Uterus (tissue), 4 donors: Measurements from ENCODE around the gene FTCDNL1. TPM values are rescaled to one million over a fixed set of nuclear protein-coding genes. Genes with fewer than 3 reads are reported as not detected.

ENCODE experiments used
- DNase-seq, 2 donors: peaks; one replicate each; pipeline ENCODE4 v3.0.0-alpha.2; 2019 to 2020
- H3K27ac ChIP-seq, 2 donors: fragments of 200-600 bp; sonication (generic); 1 replicate in 1 of 2; 2 replicates in 1 of 2; pipeline ENCODE4 v1.5.1; 2016 to 2018
- H3K27me3 ChIP-seq, 2 donors: fragments of 200-600 bp; sonication (generic); one replicate each; pipeline ENCODE4 v1.5.1; 2018 to 2019; ENCODE audit warnings: control low read depth in 1 of 2
- H3K36me3 ChIP-seq, 2 donors: fragments of 200-600 bp; sonication (generic); one replicate each; pipeline ENCODE4 v1.5.1; 2019; ENCODE audit warnings: control low read depth in 1 of 2
- H3K4me1 ChIP-seq, 2 donors: fragments of 200-600 bp; sonication (generic); one replicate each; pipeline ENCODE4 v1.5.1; 2018 to 2019; ENCODE audit warnings: control low read depth in 1 of 2
- H3K4me3 ChIP-seq, 2 donors: fragments of 200-600 bp; sonication (generic); 1 replicate in 1 of 2; 2 replicates in 1 of 2; pipeline ENCODE4 v1.5.1; 2018 to 2019; ENCODE audit warnings: mild to moderate bottlenecking in 1 of 2
- H3K9me3 ChIP-seq, 2 donors: fragments of 200-600 bp; sonication (generic); one replicate each; pipeline ENCODE4 v1.5.1; 2019; ENCODE audit warnings: control low read depth in 1 of 2
- POLR2A ChIP-seq, 2 donors: fragments of 450-650 bp; IDR thresholded peaks; one replicate each; pipeline ENCODE4 v1.6.1; 2016; ENCODE audit warnings: antibody characterized with exemption in 2 of 2, mild to moderate bottlenecking in 1 of 2, moderate library complexity in 1 of 2
- intact Hi-C: fragments of 100-400 bp; cut with DNase I; formaldehyde crosslinking; loops from one replicate; pipeline ENCODE4 v1.15.1; 2023; ENCODE audit warnings: low total_unique reads
- total RNA-seq, 4 donors: library from RNA; depleted of rRNA in 3 of 4; stranded (reverse); fragments of >200 nt in 3 of 4; gene quantifications; one replicate each; pipeline versions ENCODE4 v1.1.0 to v1.2.4, GENCODE V29; 2014 to 2023
- TF ChIP-seq, protein P1 (sequence below), 4 experiments: fragments of 200-600 bp in 2 of 4; fragments of 450-650 bp in 2 of 4; sonication (generic) in 2 of 4; IDR thresholded peaks; one replicate each; pipeline ENCODE4 v1.5.1; 2016 to 2019; ENCODE audit warnings: antibody characterized with exemption in 4 of 4, mild to moderate bottlenecking in 2 of 4, moderate library complexity in 1 of 4
- donor health status: DM: yes; HTN: yes; CAD: no.

FTCDNL1 gene
- total RNA-seq, 4 donors from 2014 or later = 0.29 to 5.8 (median 1.4) TPM; not detected in 1

GRCh38 chr2:199777315-199777714, 73.7 kb downstream of the FTCDNL1 start:
- H3K4me3 ChIP-seq = no peak overlapping the region
- no peaks in the 10 kb centered on the region for H3K4me1 ChIP-seq
- H3K9me3 ChIP-seq = no peaks in the 10 kb centered on the region
- no peaks in the 10 kb centered on the region for H3K36me3 ChIP-seq
- H3K27ac ChIP-seq = no peak overlapping the region
- no peak for TF ChIP-seq POLR2A (IDR thresholded peaks at IDR 0.05)
- TF ChIP-seq, protein P1, sequence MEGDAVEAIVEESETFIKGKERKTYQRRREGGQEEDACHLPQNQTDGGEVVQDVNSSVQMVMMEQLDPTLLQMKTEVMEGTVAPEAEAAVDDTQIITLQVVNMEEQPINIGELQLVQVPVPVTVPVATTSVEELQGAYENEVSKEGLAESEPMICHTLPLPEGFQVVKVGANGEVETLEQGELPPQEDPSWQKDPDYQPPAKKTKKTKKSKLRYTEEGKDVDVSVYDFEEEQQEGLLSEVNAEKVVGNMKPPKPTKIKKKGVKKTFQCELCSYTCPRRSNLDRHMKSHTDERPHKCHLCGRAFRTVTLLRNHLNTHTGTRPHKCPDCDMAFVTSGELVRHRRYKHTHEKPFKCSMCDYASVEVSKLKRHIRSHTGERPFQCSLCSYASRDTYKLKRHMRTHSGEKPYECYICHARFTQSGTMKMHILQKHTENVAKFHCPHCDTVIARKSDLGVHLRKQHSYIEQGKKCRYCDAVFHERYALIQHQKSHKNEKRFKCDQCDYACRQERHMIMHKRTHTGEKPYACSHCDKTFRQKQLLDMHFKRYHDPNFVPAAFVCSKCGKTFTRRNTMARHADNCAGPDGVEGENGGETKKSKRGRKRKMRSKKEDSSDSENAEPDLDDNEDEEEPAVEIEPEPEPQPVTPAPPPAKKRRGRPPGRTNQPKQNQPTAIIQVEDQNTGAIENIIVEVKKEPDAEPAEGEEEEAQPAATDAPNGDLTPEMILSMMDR (IDR thresholded peaks at IDR 0.05) = no peak
- intact Hi-C loops = no loop called here
- no peak for DNase-seq
- H3K27me3 ChIP-seq = no peaks in the 10 kb centered on the region

GRCh38 chr2:199775267-199775666, 75.7 kb downstream of the FTCDNL1 start:
- Histone ChIP-seq H3K4me3 (no peak overlapping the region), H3K9me3 (no peaks in the 10 kb centered on the region), H3K36me3 (no peaks in the 10 kb centered on the region), H3K4me1 (no peaks in the 10 kb centered on the region), H3K27me3 (no peaks in the 10 kb centered on the region), H3K27ac (no peak overlapping the region)
- DNase-seq = no peak
- TF ChIP-seq, protein P1 (IDR thresholded peaks at IDR 0.05) = no peak
- no peak for TF ChIP-seq POLR2A (IDR thresholded peaks at IDR 0.05)
- intact Hi-C loops = no loop called here

- Histone ChIP-seq H3K27me3 (no peaks in the 10 kb centered on the region), H3K4me3 (no peak overlapping the region), H3K27ac (no peak overlapping the region), H3K4me1 (no peaks in the 10 kb centered on the region), H3K36me3 (no peaks in the 10 kb centered on the region), H3K9me3 (no peaks in the 10 kb centered on the region)
- intact Hi-C loops = no loop called here
- no peak for DNase-seq
- no peak for TF ChIP-seq POLR2A (IDR thresholded peaks at IDR 0.05)
- TF ChIP-seq, protein P1 (IDR thresholded peaks at IDR 0.05) = no peak
Observed at GRCh38 chr2:199772035-199772976, 78.7 kb downstream of the FTCDNL1 start.

DNA sequence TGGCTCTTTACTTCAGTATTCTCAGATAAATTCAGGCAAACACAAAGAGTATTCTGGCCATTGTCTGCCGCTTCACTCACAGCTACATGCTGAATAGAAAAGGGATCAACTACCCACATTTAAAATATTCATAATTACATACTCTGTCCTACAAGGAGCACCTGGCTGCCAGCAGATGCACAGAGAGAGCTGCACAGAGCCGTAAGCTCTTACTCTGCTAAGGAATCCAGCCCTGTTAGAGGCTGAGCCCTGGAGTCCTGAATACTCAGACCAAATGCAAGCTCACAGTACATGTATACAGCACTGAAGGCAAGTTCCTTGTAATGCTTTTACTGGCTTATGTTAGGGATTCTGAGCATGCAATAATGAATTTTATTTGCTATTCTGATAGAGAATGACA, 80.3 kb downstream of the FTCDNL1 start:
- intact Hi-C loops = no loop called here
- Histone ChIP-seq H3K27me3 (no peaks in the 10 kb centered on the region), H3K36me3 (no peaks in the 10 kb centered on the region), H3K4me3 (no peak overlapping the region), H3K27ac (no peak overlapping the region), H3K9me3 (no peaks in the 10 kb centered on the region), H3K4me1 (no peaks in the 10 kb centered on the region)
- no peak for DNase-seq
- TF ChIP-seq POLR2A (IDR thresholded peaks at IDR 0.05) = no peak
- TF ChIP-seq, protein P1 (IDR thresholded peaks at IDR 0.05) = no peak

GRCh38 chr2:199765646-199766045, 85.3 kb downstream of the FTCDNL1 start:
- H3K27me3 ChIP-seq = no peaks in the 10 kb centered on the region
- H3K4me3 ChIP-seq = no peak overlapping the region
- TF ChIP-seq, protein P1 (IDR thresholded peaks at IDR 0.05) = no peak
- no peak for TF ChIP-seq POLR2A (IDR thresholded peaks at IDR 0.05)
- no peak overlapping the region for H3K27ac ChIP-seq
- H3K36me3 ChIP-seq = no peaks in the 10 kb centered on the region
- no peaks in the 10 kb centered on the region for H3K9me3 ChIP-seq
- H3K4me1 ChIP-seq = no peaks in the 10 kb centered on the region
- intact Hi-C loops = no loop called here
- DNase-seq = no peak
